GM19035 (cell line): ENCODE results near the gene R3HDML.
"Not testable (repeated sequence)": the region's sequence is repeated elsewhere in the genome, so short reads cannot be mapped to it uniquely, and the experiment has no call there.

Experiments used
- ATAC-seq: cut with Tn5 transposase; IDR thresholded peaks from one replicate; pipeline ENCODE4 v1.9.1; 2021; ENCODE audit not compliant: unreplicated experiment

Gene R3HDML, protein sequence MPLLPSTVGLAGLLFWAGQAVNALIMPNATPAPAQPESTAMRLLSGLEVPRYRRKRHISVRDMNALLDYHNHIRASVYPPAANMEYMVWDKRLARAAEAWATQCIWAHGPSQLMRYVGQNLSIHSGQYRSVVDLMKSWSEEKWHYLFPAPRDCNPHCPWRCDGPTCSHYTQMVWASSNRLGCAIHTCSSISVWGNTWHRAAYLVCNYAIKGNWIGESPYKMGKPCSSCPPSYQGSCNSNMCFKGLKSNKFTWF

DNA sequence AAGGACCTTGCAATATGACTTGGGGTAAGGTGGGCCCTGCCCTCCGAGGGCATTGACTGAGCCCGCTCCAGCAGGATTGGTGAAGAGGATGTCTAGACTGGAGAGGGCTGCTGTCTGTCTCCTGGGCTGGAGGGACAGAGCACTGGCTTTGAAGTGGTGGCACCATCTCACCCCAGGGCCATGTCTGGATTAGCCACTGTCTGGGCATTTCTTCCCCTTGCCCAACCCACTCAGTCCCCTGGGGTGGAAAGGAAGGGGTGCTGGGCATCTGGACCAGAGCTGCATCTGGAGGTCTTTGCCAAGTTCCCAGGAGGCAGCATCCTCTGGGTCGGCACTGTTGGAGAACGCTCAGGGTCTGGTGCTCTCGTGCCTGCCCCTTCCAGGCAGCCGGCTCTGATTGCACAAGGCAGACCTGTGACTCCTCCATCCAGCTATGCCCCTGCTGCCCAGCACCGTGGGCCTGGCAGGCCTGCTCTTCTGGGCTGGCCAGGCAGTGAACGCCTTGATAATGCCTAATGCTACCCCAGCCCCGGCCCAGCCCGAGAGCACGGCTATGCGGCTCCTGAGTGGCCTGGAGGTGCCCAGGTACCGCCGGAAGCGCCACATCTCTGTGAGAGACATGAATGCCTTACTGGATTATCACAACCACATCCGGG lies at the start of gene R3HDML:
Gene R3HDML (plus strand): TSS at position 319 of the 656 bp plus-strand sequence. CDS start 115 bp downstream, at position 434.
- ATAC-seq, result no peak

DNA sequence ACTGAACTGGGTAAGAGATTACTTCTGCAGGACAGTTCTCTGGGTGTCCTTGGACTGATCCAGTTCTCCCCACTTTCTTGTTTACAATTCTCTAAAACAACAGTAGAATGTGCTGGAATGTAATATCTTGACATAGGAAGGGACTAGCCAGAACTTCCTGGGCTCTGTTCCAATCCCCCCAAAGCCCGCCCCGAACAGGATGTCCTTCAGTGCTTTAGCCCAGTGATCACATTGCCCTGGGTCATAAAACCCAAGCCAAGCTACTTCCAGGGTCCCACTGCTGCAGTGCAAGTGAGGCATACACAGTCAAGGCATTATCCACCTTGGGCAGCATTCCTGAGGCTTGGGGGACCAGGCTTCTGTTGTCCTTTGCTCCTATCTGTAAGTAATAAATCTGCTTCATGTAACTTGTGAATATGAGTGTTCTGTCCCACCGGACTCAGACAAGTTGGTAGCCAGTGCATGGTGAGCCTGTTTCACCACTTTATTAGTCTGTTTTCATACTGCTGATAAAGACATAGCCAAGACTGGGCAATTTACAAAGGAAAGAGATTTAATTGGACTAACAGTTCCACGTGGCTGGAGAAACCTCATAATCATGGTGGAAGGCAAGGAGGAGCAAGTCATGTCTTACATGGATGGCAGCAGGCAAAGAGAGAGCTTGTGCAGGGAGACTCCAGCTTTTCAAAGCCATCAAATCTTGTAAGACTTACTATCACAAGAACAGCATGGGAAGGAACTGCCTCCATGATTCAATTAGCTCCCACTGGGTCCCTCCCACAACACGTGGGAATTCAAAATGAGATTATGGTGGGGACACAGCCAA lies 49.4 kb upstream of the R3HDML start:
- no peak for ATAC-seq

DNA sequence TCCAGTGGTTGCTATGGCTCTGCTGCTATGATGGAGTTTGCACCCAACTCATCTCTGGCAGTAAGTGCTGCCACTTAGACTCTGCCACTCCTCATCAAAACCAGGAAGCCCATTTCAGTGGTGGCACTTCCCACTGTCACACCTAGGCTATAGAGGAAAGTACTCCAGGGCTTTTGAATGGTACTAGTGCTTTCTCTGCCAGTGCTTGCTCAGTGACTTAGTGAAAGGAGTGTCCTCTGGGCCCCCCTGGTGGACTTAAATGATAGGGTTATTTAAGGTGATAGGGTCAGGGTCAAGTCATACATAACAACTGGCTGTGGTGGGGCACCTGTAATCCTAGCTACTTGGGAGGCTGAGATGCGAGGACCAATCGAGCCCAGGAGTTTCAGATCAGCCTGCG lies 48.6 kb upstream of the R3HDML start:
- ATAC-seq, result no peak

DNA sequence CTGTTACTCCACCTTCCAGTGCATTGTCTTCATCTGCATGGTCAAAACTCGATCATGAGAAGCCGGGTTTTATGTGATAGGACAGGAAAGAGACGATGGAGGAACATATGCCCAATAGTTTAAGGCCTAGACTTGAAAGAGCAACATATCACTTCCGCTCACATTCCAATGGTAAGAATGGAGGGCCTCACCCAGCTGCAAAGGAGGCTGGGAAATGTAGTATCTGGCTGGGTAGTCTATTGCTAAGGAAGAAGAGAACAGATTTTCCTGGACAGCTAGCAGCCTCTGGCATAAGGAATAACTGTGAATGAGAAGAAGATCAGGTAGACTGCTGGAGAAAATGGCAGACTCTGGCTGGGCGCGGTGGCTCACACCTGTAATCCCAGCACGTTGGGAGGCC lies 45.1 kb upstream of the R3HDML start:
- ATAC-seq, result no peak

DNA sequence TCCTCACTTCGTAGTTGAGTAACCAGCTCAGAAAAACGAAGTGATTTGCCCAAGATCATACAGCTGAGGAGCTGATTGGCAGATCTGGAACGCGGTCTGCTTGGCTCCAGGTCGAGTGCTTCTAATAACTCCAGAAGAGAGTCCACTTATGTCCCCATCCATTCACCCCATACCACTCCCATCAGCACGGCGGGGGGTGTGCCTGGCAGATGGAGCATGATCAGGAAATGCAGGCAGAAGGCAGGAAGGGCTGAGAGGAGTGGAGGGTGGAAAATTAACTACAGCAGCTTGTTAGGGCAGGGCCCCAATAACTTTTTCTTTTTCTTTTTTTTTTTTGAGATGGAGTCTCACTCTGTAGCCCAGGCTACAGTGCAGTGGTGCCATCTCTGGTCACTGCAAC lies 40.8 kb upstream of the R3HDML start:
- ATAC-seq, result no peak

DNA sequence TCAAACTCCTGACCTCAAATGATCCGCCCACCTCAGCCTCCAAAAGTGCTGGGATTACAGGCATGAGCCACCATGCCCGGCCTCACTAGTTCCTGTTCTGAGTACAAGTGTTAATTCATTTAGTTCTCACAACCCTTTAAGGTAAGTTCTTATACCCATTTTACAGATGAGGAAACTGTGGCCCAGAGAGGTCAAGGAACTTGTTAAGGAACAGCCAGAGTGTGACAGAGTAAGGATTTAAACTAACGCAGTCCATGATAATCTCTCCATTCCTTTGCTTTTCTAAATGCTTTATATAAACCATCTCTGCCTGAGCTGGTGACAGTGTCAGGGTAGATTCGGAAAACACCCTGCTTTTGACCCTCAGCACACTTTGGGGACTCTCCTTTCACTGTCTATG lies 39.1 kb upstream of the R3HDML start:
- no peak for ATAC-seq

DNA sequence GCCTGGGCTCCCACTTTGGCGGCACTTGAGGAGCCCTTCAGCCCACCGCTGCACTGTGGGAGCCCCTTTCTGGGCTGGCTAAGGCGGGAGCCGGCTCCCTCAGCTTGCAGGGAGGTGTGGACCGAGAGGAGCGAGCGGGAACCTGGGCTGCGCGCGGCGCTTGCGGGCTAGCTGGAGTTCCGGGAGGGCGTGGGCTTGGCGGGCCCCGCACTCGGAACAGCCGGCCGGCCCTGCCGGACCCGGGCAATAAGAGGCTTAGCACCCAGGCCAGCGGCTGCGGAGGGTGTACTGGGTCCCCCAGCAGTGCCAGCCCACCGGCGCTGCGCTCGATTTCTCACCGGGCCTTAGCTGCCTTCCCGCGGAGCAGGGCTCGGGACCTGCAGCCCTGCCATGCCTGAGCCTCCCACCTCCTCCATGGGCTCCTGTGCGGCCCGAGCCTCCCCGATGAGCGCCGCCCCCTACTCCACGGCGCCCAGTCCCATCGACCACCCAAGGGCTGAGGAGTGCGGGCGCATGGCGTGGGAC lies 37.8 kb upstream of the R3HDML start:
- not testable (repeated sequence) for ATAC-seq

DNA sequence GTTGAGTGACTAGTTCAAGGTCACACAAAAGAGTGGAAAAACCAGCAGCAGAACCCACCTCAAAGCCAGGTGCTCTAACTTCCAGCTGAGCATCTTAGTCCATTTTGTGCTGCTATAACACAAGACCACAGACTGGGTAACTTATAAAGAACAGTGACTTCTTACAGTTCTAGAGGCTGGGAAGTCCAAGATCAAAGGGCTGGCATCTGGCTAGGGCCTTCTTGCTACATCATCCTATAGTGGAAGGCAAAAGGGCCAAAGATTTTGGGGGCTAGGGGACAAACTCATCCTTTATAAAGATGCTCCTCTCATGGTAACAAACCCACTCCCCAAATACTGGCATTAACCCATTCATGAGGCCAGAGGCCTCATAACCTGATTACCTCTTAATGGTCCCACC lies 35.6 kb upstream of the R3HDML start:
- no peak for ATAC-seq

DNA sequence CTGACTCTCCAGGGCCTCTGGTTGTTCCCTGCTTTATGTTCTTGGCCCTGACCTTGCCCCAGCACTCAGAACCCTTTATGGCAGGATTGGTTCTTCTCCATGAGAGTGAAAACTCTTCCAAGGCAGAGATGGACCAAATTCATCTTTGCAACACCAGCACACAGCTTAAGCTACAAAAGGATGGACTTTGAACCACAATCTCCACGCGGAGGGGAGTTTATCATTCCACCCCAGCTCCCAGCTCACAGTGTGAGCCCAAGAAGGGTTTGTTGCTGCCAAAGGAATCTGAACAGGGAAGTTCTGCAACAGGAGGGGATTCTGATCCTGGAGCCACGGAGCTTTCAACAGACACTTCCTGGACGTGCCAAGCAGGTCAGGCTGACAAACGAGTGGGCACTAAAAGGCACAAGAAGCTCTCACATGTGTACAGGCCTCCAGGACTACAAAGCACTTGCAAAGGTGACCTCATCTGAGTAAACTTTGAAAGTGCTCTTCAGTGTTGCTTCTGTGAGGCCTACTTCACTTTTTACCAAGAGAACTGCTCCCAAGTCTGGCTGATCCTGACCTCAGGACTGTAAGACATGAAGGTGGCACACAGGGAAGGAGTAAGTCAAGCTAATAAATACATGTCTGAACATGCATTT lies 34.7 kb upstream of the R3HDML start:
- no peak for ATAC-seq

DNA sequence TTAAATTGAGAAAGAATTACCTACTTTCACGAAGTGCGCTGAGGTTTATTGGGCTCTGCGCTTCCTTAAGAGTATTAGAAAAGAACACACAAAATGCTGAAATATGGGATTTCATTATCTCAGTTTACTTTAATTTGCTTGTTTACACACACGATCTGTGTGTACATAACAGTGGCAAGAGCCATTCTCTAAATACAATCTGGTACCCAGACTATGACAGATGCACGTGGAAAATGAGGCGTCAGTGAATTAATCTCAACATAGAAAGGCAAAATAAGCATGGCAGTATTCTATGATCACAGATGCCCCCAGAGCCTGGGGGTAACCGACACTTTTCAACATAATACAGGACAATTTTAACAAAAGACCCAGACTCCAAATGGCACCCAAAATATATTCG lies 34.1 kb upstream of the R3HDML start:
- no peak for ATAC-seq

DNA sequence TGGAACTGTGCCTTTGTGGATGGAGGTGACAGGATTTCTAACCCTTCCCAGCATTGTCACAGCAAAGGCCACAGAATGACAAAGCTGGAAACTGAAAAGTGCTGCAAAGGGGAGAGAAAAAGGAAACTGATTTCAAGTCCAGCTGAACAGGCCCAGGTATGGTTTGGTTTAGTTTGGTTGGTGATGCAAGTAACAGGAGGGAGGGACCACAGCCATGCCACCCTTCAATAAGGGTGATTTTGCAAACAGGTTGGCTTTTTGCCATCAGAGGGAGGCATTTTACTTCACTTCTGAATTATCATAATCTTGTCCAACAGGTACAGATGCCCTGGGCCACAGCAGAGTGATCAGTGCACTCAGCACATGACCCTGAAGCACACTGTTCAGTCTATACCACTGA lies 32.5 kb upstream of the R3HDML start:
- no peak for ATAC-seq

DNA sequence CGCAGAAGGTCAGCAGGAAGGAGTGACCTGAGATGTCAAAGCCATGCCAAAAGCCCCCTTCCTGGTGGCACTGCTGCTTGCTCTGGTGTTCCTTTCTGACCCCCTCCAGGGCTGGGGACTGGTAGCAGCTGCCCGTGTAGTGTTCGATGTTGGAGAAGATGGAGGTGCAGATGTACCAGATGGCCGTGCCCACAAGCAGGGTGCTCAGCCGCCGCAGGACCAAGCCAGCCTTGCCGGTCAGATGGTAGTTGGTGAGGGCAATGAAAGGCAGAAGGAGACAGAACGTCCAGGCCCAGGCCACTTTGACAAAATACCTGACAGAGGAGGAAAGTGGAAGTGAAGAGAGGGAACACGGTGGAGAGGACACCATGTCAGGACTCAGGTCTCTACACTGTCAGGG lies 29.9 kb upstream of the R3HDML start:
- no peak for ATAC-seq

DNA sequence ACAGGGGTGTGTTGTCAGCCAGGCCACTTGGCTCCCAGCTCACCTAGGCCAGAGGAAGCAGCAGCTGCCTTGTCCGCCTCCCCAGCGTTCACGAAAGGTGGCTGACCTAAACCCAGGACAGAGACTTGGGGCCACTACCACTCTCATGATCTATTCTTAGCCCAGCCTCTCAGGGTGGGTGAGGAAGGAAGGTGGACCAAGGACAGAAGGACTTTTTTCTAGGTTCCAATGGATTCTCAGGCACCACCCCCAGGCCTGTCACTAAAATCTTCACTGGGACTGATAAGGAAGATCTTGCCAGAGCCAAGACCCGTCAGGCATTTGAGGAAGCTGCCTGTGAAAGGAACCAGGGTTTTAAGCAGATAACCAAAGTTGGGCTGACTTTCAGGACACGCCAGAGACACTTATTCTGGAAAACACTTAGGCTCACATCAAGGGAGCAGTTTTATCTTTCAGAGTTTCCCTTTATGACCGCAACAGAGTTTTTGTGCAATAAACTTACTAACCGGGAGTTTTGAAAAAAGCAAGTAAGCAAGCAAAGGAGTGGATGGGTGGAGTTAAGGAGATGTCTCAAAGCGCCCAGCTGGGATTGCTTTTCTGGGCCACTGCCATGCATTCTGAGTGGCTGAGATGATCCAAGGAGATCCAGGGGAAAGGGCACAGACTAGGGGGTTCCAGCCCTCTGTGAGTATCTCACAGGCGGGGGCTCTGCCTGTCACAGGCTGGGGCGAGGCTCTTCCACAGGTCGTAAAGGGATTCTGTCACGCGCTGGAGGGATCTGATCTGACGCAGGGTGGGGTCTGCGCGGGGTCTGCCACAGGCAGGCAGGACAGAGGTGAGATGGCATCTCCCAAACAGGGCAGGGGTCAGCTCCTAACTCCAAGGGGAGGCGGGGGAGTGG lies 26.8 kb upstream of the R3HDML start:
- ATAC-seq, result no peak

DNA sequence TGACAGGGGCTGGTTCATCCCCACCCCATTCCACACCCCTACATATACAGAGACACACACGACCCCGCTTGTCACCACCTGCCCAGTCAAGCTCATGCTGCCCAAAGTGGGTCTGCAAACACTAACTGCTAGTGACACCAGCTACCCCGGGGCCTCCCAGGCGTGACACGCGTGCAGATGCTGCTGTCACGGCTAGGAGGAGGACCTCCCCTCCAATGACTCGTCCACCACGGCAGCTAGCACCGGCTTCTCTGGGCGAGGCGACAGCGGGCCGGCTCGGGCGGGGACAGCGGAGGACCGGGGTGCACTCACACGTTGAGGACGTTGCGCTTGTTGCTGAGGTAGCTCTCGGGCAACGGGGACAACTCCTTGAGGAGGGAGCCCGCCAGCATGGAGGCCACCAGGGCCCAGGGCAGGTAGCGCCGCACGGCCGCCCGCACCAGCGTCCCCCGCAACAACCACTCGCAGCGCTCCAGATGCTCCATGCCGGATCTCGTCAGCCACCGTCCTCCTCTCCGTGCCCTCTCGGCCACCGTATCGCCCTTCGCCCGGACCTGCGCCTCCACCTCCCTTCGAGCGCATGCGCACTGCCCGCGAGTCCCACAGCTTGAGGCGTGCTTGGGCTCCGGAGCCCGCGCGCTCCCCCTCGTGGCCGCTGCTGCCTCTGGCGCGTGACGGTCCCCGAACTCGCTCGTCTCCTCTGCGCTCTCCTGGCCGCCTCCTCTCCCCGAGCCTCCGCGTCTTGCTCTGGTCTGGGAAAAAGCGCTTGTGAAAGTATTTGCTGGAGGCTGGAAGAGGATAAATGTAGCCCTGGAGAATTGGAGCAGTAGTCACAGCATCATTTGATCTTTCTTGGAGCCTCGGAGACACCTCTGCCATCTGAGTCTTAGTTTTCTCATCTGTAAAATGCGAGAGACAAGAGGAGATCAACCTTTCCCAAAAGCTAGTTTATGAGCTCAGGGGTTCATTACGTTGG lies 25.9 kb upstream of the R3HDML start, which contains the start of gene FITM2:
Gene FITM2 (minus strand): TSS at position 539 of the 976 bp plus-strand sequence. CDS start 54 bp downstream, at position 485.
- peak; percentile 93 for ATAC-seq

DNA sequence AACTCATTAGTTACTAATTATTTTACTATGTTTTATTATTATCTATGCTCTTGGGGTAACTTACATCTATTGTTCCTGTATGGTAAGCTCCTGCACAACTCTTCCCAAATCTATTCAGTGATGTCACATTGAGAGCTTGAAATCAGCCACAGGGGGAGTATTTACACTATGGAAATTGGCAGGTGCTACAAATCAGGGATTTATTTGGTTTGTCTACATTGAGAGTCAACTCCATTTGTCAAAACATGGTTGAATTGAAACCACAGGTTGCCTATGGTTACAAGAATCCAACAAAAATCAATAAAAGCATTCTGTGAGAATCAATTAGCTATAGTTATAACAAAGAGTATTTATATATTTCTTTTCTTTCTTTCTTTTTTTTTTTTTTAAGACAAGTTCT lies 22.0 kb upstream of the R3HDML start:
- no peak for ATAC-seq

DNA sequence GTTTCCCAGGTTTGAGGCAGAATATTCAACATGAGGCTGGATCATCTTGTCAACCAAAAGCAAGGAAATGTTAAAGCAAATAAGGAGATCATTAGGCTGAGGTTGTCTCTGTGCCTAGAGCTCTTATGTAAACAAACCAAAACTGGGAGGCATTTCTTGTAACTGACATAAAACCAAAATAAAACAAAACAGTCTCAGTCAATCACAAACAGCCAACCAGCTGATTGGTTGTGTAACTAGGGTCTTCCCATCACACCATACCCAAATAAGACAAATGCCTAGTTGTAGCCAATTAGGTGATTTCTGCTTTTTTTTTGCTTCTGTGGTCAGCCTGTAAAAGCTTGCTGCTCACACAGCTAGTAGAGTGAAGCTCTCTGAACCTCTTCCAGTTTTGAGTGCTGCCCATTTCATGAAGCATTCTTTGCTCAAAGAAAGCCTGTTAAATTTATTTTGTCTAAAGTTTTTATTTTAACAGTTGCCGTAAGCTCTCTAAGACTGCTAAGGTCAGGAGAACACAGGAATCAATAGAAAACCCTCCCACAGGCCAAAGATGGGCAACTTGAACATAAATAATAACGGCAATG lies 16.9 kb upstream of the R3HDML start:
- ATAC-seq, result no peak

DNA sequence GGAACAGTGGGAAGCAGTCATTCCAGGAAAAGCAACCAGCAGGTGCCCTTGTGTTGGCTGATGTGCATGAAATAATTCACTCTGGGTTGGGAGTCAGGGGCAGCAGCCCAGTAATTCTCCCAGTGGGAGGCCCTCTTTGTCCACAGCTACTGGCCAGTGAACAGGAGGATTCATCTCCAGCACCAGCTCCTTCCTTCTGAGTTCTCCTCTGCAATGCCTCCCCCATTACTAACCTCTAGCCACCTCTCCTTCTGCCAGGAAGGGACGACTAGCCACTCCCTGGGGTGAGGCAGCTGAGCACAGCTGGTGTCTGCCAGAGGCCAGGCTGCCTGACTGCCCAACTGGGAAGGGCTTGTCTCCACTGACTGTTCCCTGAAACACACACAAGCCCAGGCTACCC lies 12.5 kb upstream of the R3HDML start:
- no peak for ATAC-seq

DNA sequence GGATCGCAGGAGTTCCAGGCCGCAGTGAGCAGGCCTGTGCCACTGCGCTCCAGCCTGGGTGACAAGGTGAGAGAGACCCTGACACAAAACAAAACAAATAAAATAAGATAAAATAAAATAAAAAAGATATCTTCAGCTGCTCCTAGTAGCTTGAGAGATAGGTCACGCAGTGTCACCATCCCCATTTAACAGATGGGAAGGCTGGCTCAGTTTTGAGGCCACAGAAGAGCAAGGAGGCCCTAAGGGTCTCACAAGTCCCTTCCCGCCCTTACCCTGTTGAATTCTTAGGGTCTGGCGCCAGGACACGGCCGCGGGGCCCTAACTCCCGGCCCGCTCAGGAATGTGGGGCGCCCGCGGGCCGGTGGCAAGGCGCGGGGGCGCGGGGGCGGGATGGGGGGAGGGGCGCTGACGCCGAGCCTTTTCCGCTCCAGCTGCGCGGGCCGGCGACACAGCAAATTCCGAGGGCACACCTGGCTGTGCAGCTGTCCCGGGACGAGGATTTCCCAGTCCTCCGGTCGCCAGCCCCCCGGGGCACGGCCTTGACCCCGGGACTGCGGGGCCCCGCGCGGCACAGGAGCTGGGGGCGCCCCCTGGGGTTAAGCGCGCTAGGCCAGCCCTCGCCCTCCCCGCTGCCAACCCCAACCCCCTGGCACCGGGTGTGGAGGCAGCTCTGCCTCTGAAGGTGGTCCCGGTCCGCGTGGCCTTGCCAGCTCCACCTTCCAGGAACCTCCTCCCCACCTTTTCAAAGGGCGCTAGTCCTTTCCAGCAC lies 10.3 kb upstream of the R3HDML start:
- ATAC-seq, result no peak
